Measurements from ENCODE around the gene TNIK.

Gene TNIK

DNA sequence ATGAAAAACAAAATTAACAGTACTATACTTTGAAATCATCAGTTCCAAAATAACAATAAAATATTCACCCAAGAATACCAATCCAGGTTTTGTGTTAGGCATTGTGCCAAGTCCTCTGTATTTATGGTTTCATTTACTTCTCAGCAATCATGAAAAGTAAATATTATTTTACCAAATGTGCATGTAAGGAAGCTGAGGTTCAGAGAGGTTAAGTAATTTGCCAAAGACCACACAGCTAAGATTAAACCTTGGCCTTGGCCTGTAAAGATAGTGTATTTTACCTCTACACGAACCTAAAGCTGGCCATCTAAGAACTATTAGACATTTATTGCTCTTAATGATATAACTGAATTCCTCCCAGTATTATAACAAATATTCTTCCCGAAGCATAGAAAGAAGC, 309.3 kb downstream of the TNIK start:
- intact Hi-C loops (cut with DNase I; ENCODE audit: low total_unique reads), result no loop called here
- H3K4me3 ChIP-seq, result no peak overlapping the region
- TF ChIP-seq, protein P1, sequence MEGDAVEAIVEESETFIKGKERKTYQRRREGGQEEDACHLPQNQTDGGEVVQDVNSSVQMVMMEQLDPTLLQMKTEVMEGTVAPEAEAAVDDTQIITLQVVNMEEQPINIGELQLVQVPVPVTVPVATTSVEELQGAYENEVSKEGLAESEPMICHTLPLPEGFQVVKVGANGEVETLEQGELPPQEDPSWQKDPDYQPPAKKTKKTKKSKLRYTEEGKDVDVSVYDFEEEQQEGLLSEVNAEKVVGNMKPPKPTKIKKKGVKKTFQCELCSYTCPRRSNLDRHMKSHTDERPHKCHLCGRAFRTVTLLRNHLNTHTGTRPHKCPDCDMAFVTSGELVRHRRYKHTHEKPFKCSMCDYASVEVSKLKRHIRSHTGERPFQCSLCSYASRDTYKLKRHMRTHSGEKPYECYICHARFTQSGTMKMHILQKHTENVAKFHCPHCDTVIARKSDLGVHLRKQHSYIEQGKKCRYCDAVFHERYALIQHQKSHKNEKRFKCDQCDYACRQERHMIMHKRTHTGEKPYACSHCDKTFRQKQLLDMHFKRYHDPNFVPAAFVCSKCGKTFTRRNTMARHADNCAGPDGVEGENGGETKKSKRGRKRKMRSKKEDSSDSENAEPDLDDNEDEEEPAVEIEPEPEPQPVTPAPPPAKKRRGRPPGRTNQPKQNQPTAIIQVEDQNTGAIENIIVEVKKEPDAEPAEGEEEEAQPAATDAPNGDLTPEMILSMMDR (IDR thresholded peaks at IDR 0.05), result no peak
- H3K36me3 ChIP-seq, result peaks cover 0 to 15% (median 0%) of the 10 kb centered on the region in 3 donors
- no peak for DNase-seq
- H3K27me3 ChIP-seq, result no peaks in the 10 kb centered on the region
- H3K27ac ChIP-seq, result no peak overlapping the region
- no peaks in the 10 kb centered on the region for H3K9me3 ChIP-seq
- no peaks in the 10 kb centered on the region for H3K4me1 ChIP-seq

DNA sequence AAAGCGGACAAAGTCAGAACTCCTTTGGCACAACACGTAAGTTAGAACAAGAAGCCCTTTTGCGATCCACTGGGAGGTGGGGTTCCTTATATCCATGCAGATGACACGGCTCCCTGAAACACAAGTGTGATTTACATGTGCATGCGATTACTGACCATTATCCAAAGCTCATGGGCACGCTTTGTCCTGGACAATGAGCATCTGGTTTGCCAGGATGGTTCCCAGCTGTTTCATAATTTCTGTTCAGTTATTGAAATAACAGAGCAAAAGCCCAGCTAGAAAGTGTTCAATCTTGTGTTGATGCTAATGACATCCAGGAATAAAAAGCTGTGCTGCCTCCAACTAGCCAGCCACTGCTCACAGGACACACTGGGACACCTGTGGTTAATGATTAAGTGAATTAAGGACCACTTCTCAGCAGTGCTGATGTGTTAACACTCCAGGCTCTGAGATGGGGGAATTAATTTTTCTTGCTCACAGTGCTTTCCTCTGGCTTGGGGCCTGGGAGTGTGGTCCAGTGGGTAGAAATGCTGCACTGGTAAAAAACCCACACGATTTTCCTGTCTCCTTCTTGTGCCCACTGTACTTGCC, 310.6 kb downstream of the TNIK start:
- intact Hi-C loops (cut with DNase I; ENCODE audit: low total_unique reads), result no loop called here
- no peak overlapping the region for H3K4me3 ChIP-seq
- DNase-seq, result no peak

DNA sequence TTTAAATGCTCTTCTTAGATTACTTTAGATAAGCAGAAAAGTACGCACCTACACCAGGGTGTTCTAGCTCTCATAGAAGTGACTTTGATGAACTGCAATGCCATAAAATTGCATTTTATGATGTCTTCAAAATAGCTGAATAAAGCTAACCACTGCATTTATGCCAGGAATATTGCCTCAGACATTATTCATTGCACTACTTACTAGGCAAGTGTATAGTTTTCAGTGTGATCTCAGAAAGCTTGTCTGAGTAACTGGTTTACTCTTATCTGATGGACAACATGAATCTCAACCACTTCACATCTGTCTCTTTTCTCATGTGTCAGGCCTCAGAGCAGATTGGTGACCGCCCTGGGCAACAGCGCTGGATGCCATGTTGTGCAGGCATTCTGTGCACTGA, 314.4 kb downstream of the TNIK start:
- Histone ChIP-seq H3K27ac (no peak overlapping the region), H3K27me3 (no peaks in the 10 kb centered on the region), H3K4me1 (peaks cover 0 to 6% (median 0%) of the 10 kb centered on the region in 4 donors), H3K36me3 (peaks cover 0 to 12% (median 0%) of the 10 kb centered on the region in 3 donors), H3K4me3 (no peak overlapping the region), H3K9me3 (no peaks in the 10 kb centered on the region)
- DNase-seq, result no peak
- TF ChIP-seq, protein P1 (IDR thresholded peaks at IDR 0.05), result no peak
- intact Hi-C loops (cut with DNase I; ENCODE audit: low total_unique reads), result no loop called here

More for the DNA sequence above, 310.6 kb downstream of the TNIK start:
- H3K36me3 ChIP-seq, result peaks cover 0 to 7% (median 0%) of the 10 kb centered on the region in 3 donors
- no peaks in the 10 kb centered on the region for H3K9me3 ChIP-seq
- no peaks in the 10 kb centered on the region for H3K27me3 ChIP-seq
- no peaks in the 10 kb centered on the region for H3K4me1 ChIP-seq
- TF ChIP-seq, protein P1 (IDR thresholded peaks at IDR 0.05), result no peak
- no peak overlapping the region for H3K27ac ChIP-seq

DNA sequence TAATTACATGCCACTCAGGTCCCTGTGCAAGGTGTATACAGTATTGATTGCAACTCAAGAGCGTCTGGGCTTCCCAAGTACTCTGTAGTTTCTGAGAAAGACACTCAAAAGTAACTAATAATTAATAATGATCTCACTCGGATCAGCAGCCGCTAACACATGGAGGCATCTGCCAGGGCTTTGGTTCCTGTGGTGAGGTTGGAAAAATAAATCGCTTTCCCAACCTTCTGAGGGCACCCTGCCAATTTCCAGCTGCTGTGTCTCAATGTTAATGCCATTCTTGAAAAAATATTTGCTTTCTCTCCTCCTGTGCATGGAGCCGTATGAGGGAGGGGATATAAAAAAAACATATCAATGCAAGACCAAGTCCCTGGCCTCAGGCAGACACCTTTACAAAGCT, 317.2 kb downstream of the TNIK start:
- no peak for DNase-seq
- H3K27ac ChIP-seq, result no peak overlapping the region
- intact Hi-C loops (cut with DNase I; ENCODE audit: low total_unique reads), result no loop called here

DNA sequence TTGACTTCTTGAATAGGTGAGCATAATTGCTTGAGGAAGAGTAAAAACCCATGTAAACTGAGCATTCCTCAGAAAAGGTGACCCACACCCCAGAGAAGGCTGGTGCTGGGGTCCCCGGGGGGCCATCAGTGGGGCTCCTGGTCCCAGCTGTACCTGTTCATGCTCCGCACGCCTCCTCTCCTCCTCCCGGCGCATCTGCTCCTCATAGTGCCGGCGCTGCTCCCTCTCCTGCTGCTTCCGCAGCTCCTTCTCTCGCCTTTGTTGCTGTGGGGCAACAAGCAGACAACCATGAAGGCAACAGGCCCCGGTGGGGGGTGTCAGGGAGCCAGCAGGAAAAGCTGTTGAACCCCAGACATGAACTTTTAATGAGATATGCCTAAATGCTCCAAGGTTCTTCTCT, 320.0 kb downstream of the TNIK start:
- Histone ChIP-seq H3K27me3 (no peaks in the 10 kb centered on the region), H3K27ac (no peak overlapping the region), H3K4me1 (peaks cover 0 to 6% (median 0%) of the 10 kb centered on the region in 4 donors), H3K4me3 (no peak overlapping the region), H3K36me3 (peaks cover 0 to 44% (median 18%) of the 10 kb centered on the region in 3 donors), H3K9me3 (no peaks in the 10 kb centered on the region)
- DNase-seq, result no peak
- TF ChIP-seq, protein P1 (IDR thresholded peaks at IDR 0.05), result no peak
- intact Hi-C loops (cut with DNase I; ENCODE audit: low total_unique reads), result no loop called here

More for the DNA sequence above, 317.2 kb downstream of the TNIK start:
- Histone ChIP-seq H3K4me1 (peaks cover 0 to 6% (median 0%) of the 10 kb centered on the region in 4 donors), H3K9me3 (no peaks in the 10 kb centered on the region), H3K4me3 (no peak overlapping the region), H3K27me3 (no peaks in the 10 kb centered on the region), H3K36me3 (peaks cover 0 to 25% (median 10%) of the 10 kb centered on the region in 3 donors)
- TF ChIP-seq, protein P1 (IDR thresholded peaks at IDR 0.05), result no peak

Measured in tibial artery (tissue), 4 donors.